ENCODE measurements around the gene KRTAP3-2.

KRTAP3-2 gene

DNA sequence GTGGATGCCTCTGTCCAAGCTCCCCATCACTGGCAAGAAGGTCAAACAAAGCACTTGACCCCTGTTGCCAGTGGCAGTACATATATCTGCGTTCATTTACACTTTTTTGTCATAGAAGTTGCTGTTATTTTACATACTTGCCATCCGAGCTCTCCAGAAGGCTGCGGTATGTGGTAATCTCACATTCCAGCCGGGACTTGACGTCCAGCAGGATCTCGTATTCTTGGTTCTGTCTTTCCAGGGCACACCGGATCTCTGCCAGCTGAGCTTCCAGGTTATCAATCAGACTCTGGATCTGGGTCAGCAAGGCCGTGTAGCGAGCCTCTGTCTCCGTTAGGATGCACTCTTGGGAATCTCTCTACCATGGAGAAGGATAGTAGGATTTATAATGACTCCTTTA, 39.6 kb downstream of the KRTAP3-2 start:
- TF ChIP-seq, protein P1, sequence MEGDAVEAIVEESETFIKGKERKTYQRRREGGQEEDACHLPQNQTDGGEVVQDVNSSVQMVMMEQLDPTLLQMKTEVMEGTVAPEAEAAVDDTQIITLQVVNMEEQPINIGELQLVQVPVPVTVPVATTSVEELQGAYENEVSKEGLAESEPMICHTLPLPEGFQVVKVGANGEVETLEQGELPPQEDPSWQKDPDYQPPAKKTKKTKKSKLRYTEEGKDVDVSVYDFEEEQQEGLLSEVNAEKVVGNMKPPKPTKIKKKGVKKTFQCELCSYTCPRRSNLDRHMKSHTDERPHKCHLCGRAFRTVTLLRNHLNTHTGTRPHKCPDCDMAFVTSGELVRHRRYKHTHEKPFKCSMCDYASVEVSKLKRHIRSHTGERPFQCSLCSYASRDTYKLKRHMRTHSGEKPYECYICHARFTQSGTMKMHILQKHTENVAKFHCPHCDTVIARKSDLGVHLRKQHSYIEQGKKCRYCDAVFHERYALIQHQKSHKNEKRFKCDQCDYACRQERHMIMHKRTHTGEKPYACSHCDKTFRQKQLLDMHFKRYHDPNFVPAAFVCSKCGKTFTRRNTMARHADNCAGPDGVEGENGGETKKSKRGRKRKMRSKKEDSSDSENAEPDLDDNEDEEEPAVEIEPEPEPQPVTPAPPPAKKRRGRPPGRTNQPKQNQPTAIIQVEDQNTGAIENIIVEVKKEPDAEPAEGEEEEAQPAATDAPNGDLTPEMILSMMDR (IDR thresholded peaks at IDR 0.05; ENCODE audit: poor library complexity, severe bottlenecking) = no peak
- no peaks in the 10 kb centered on the region for H3K36me3 ChIP-seq (ENCODE audit: low read depth)
- no peak overlapping the region for H3K4me3 ChIP-seq (ENCODE audit: severe bottlenecking)
- DNase-seq (ENCODE audit: low spot score) (no peak), ATAC-seq (ENCODE audit: low read depth) (no peak)
- no peak overlapping the region for H3K27ac ChIP-seq (ENCODE audit: poor library complexity, severe bottlenecking)
- peaks cover 39% of the 10 kb centered on the region for H3K4me1 ChIP-seq (ENCODE audit: insufficient read depth, poor library complexity, severe bottlenecking)
- no peaks in the 10 kb centered on the region for H3K27me3 ChIP-seq (ENCODE audit: insufficient read depth, poor library complexity, severe bottlenecking)
- H3K9me3 ChIP-seq (ENCODE audit: severe bottlenecking) = no peaks in the 10 kb centered on the region

DNA sequence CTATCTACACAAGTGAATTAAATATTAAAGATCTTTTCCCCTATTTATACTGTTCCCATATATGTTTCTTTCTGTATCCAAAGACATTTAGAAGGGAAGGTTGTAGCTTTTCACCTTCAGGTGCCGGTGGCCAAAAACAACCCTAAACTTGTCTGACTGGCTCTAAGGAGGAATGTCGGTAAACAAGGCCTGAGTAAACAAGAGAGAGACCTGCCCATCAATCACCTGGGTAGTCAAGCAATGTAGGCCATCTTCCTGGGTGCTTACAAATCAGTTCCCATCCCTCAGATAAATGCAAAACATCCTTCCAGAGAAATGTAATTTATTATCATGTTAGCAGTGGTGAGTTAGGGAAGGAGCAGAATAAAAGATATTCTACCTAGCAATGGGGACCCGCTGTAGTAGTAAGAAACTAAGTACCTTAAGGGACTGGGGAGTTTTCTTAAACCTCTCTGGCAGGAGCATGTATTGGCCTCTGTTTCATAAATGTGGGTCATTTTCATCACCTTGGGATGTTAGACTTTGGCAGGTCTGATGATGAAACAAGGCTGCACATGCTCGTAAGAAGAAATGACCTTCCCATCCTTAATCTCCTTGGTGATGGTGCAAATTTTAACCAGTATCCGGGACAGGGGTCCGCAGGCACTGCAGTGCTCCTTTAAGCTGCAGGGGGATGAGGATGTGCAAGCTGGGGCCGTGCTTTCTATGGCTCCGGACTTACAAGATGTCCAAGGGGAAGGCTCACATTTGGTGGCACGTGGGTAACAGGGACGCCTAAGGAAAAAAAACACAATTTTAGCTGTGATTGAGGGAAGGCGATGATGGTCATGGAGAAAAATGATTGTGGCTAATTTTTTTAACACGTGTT, 41.4 kb downstream of the KRTAP3-2 start:
- H3K4me3 ChIP-seq (ENCODE audit: severe bottlenecking) = no peak overlapping the region
- H3K9me3 ChIP-seq (ENCODE audit: severe bottlenecking) = no peaks in the 10 kb centered on the region
- TF ChIP-seq, protein P1 (IDR thresholded peaks at IDR 0.05; ENCODE audit: poor library complexity, severe bottlenecking) = no peak
- no peak for DNase-seq (ENCODE audit: low spot score)
- H3K36me3 ChIP-seq (ENCODE audit: low read depth) = no peaks in the 10 kb centered on the region
- ATAC-seq (ENCODE audit: low read depth) = peak; percentile 19; the same call in 1 of the 3 replicates
- H3K27ac ChIP-seq (ENCODE audit: poor library complexity, severe bottlenecking) = peak overlapping the region; percentile 94
- H3K4me1 ChIP-seq (ENCODE audit: insufficient read depth, poor library complexity, severe bottlenecking) = peaks cover 52% of the 10 kb centered on the region
- H3K27me3 ChIP-seq (ENCODE audit: insufficient read depth, poor library complexity, severe bottlenecking) = no peaks in the 10 kb centered on the region

DNA sequence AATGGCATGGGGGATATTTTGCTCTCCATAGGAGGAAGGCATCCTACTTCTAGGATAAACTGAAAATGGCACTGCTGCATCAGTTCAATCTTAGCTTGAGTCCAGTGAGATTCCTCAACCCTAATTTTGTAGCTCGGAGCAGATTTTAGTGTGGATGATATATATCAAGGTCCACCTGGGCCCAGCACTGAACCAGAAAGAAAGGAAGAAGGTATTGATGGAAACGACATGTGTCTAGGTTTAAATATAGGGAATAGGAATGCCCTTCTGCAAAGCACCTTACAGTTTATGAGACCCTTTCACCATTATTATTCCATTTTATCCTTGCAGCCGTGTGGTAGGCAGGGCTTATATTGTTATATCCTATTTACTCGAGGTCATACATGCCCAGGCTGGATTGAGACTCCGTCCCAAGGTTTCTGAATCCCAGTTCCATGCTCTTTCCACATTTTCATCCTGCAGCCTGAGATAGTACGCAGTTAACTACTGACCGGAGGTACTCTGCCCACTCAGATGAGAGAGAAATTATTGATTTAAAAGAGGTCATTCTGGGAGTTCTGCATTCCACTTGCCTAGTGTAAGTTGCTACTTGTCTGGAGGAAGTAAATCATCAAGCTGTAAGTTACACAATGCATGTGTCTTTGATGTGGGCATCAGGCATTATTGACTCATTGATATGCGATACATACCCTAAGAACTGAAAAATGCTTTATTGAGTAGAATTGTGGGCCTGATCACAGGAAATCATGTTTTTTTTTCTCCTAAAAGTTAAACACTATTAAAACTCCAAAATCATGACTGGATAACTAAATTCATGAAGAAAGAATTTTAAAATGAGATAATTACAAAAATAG, 43.1 kb downstream of the KRTAP3-2 start:
- TF ChIP-seq, protein P1 (IDR thresholded peaks at IDR 0.05; ENCODE audit: poor library complexity, severe bottlenecking) = no peak
- Histone ChIP-seq H3K4me1 (ENCODE audit: insufficient read depth, poor library complexity, severe bottlenecking) (peaks cover 64% of the 10 kb centered on the region), H3K36me3 (ENCODE audit: low read depth) (no peaks in the 10 kb centered on the region), H3K4me3 (ENCODE audit: severe bottlenecking) (no peak overlapping the region), H3K9me3 (ENCODE audit: severe bottlenecking) (no peaks in the 10 kb centered on the region), H3K27me3 (ENCODE audit: insufficient read depth, poor library complexity, severe bottlenecking) (no peaks in the 10 kb centered on the region), H3K27ac (ENCODE audit: poor library complexity, severe bottlenecking) (peak overlapping the region; percentile 94)
- ATAC-seq (ENCODE audit: low read depth) = peak; percentile 80
- no peak for DNase-seq (ENCODE audit: low spot score)

DNA sequence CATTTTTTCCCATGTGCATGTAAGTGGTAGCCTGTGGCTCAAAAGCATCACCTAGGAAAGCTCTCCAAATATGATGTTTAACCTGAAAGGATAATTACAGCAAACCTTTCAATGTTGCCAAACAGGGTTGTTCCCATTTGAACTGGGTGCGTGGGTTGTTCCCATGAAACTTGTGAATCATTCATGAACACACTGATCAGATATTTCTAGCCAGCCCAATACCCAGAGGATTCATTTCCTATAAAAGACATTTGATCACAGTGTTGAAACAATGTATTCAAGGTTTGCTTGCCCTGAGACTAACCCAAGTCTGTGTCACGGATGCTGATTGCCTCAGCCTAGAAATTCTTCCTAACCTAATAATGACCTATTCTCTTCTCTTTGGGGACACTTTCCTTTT, 45.8 kb downstream of the KRTAP3-2 start:
- Histone ChIP-seq H3K36me3 (ENCODE audit: low read depth) (no peaks in the 10 kb centered on the region), H3K4me3 (ENCODE audit: severe bottlenecking) (no peak overlapping the region), H3K4me1 (ENCODE audit: insufficient read depth, poor library complexity, severe bottlenecking) (peaks cover 62% of the 10 kb centered on the region), H3K9me3 (ENCODE audit: severe bottlenecking) (no peaks in the 10 kb centered on the region), H3K27ac (ENCODE audit: poor library complexity, severe bottlenecking) (peak overlapping the region; percentile 94), H3K27me3 (ENCODE audit: insufficient read depth, poor library complexity, severe bottlenecking) (no peaks in the 10 kb centered on the region)
- no peak for DNase-seq (ENCODE audit: low spot score)
- ATAC-seq (ENCODE audit: low read depth) = peak; percentile 73
- TF ChIP-seq, protein P1 (IDR thresholded peaks at IDR 0.05; ENCODE audit: poor library complexity, severe bottlenecking) = no peak
